ENCODE measurements around the gene HSD11B1L. TPM values are rescaled to one million over a fixed set of nuclear protein-coding genes. Genes with fewer than 3 reads are reported as not detected.

Gene HSD11B1L, protein sequence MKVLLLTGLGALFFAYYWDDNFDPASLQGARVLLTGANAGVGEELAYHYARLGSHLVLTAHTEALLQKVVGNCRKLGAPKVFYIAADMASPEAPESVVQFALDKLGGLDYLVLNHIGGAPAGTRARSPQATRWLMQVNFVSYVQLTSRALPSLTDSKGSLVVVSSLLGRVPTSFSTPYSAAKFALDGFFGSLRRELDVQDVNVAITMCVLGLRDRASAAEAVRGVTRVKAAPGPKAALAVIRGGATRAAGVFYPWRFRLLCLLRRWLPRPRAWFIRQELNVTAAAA
- 6.6 TPM for total RNA-seq
- long read RNA-seq, partial matches to known transcripts = 3 of 14 reads
- long read RNA-seq, other reads (novel, unspliced or antisense) = 4 of 14 reads

DNA sequence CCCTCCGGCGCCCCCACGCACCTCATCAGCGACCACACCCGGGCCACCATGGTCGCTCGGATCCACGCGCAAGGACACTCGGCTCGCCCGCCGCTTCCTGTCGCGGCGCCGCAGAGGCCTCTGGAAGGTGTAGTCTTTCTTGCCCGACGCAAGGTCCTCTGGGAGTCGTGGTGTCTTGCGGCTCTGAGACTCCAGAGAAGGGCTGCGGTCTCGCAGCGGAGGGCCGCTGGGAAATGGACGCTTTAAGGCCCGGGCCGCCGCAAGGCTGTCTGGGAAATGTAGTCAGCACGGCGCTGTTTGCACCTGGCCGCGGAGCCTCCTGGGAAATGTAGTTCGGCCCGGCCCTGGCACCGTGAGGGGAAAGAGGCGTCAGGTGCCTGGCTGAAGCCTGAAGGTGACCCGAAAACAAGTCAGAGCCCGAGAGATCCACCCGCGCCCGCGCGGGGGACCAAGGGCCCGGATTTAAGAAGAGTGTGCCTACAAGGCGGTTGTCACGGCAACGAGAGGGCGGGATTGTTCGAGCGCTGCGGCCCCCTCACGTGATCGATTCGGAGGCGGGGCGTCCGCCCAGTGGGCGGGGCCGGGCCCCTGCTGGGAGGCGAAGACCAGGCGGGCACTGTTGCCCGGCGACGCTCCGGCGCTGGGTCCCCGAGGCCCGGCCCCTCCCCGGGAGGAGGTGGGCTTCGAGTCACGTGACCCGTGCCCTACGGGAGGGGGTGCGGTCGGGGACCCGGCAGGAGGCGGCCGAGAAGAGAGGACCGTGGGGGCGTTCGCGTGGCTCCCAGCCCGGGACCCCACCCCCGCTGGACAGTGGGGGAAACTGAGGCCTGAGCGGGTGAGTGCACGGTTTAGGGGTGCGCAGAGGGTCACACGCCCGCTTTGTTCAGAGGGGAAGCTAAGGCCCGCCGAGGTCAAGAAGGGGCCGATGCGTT lies at the start of gene HSD11B1L, which contains the start of gene MICOS13:
Gene HSD11B1L (plus strand): TSS at position 591 of the 932 bp plus-strand sequence. CDS start 3,806 bp downstream, outside the sequence.
Gene MICOS13 (minus strand): TSS at position 80 of the 932 bp plus-strand sequence. CDS start 30 bp downstream, at position 50.
- DNase-seq = peak; percentile 99
- Histone ChIP-seq H3K4me1 (peaks cover 12% of the 10 kb centered on the region), H3K9me3 (no peaks in the 10 kb centered on the region), H3K27ac (peak within 1 kb of the TSS; percentile 96), H3K36me3 (no peaks in the 10 kb centered on the region), H3K27me3 (no peaks in the 10 kb centered on the region), H3K4me3 (peak within 1 kb of the TSS; percentile 95)
- TF ChIP-seq, protein P1, sequence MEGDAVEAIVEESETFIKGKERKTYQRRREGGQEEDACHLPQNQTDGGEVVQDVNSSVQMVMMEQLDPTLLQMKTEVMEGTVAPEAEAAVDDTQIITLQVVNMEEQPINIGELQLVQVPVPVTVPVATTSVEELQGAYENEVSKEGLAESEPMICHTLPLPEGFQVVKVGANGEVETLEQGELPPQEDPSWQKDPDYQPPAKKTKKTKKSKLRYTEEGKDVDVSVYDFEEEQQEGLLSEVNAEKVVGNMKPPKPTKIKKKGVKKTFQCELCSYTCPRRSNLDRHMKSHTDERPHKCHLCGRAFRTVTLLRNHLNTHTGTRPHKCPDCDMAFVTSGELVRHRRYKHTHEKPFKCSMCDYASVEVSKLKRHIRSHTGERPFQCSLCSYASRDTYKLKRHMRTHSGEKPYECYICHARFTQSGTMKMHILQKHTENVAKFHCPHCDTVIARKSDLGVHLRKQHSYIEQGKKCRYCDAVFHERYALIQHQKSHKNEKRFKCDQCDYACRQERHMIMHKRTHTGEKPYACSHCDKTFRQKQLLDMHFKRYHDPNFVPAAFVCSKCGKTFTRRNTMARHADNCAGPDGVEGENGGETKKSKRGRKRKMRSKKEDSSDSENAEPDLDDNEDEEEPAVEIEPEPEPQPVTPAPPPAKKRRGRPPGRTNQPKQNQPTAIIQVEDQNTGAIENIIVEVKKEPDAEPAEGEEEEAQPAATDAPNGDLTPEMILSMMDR (IDR thresholded peaks at IDR 0.05) = no peak
- ATAC-seq = peak; percentile 95
- intact Hi-C loops (cut with DNase I) = no loop called here

DNA sequence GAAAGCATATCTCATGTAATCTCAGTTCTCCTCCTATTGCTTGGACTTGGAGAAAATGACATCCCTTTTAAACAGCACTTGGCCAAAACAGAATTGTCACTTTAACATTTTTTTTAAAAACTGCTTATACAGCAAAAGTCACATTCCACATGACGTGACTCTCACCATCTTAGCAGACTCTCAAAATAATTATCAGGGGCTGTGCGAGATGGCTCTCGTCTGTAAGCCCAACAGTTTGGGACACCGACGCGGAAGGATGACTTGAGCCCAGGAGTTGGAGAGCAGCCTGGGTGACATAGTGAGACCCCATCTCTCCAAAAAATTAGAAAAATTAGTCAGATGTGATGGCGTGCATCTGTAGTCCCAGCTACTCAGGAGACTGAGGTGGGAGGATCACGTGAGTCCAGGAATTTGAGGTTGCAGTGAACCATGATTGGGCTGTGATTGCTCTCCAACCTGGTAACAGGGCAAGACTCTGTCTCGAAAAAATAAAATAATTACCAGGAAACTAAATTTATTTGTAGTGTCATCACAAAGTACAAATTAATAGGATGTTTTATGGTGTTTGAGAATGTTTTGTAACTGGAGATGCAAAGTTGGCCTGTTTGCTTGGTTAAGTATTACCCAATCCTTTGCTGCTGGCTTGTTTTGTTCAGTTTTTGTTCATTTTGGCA lies 49.1 kb upstream of the HSD11B1L start:
- Histone ChIP-seq H3K4me1 (peaks cover 64% of the 10 kb centered on the region), H3K4me3 (no peak overlapping the region), H3K36me3 (peaks cover 37% of the 10 kb centered on the region), H3K27ac (no peak overlapping the region), H3K27me3 (no peaks in the 10 kb centered on the region), H3K9me3 (no peaks in the 10 kb centered on the region)
- ATAC-seq (no peak), DNase-seq (no peak)
- intact Hi-C loops (cut with DNase I) = no loop called here
- TF ChIP-seq, protein P1 (IDR thresholded peaks at IDR 0.05) = no peak

DNA sequence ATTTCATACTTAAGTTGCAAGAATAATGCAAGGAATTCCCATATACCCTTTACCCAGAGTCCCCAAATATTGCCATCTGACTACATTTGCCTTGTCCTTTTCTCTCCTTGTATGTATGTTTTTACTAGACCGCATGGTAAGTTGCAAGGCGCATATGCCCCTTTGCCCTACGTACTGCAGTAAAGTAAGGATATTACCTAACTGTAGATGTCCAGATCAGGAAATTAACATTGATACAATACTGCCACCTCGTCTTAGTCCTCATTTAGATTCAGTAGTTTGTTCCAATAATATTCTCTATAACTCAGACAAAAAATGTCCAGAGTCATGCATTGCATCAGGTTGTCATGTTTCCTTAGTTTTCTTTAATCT lies 48.6 kb upstream of the HSD11B1L start:
- H3K4me3 ChIP-seq = no peak overlapping the region
- ATAC-seq = no peak

DNA sequence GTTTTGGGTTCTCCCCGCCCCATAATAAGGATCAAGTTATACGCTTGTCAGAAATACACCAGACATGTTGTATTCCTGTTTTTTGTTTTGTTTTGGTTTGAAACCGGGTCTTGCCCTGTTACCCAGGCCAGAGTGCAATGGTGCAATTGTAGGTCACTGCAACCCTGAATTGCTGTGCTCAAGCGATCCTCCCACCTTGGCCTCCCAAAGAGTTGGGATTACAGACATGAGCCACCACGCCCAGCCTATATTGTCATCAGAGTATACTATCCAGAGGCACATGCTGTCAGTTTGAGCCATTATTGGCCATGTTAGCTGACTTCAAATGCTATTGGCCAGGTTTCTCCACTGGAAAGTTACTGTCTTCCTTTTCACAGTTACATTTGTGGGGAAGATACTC lies 48.2 kb upstream of the HSD11B1L start:
- Histone ChIP-seq H3K4me3 (no peak overlapping the region), H3K27ac (peak overlapping the region; percentile 33), H3K9me3 (no peaks in the 10 kb centered on the region), H3K36me3 (peaks cover 27% of the 10 kb centered on the region), H3K4me1 (peaks cover 57% of the 10 kb centered on the region), H3K27me3 (no peaks in the 10 kb centered on the region)
- intact Hi-C loops (cut with DNase I) = no loop called here
- ATAC-seq (peak; percentile 34), DNase-seq (no peak)
- TF ChIP-seq, protein P1 (IDR thresholded peaks at IDR 0.05) = no peak

More for the DNA sequence above, 48.6 kb upstream of the HSD11B1L start:
- H3K27me3 ChIP-seq = no peaks in the 10 kb centered on the region
- TF ChIP-seq, protein P1 (IDR thresholded peaks at IDR 0.05) = no peak
- peak overlapping the region; percentile 33 for H3K27ac ChIP-seq
- intact Hi-C loops (cut with DNase I) = no loop called here
- H3K36me3 ChIP-seq = peaks cover 32% of the 10 kb centered on the region
- H3K4me1 ChIP-seq = peaks cover 59% of the 10 kb centered on the region
- no peak for DNase-seq
- H3K9me3 ChIP-seq = no peaks in the 10 kb centered on the region

DNA sequence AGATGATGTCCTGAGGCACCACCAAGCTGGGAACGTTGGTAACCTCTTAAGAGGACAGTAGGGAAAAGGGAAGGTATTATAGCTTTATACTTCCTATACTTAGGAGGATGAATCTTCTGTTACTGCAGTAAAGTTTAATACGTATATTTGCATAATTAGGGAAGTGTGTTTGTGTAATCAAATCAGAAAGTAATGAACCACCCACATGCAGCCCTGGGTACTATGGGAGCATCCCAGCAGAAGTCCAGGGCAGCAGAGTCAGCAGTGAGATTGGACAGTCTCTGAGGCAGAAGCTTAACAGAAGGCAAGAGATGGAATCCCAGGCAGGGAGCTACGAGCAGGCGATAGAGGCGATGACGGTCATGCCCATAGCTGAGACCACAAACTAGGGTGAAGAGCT lies 45.4 kb upstream of the HSD11B1L start:
- H3K4me3 ChIP-seq = no peak overlapping the region
- no peaks in the 10 kb centered on the region for H3K36me3 ChIP-seq
- no peaks in the 10 kb centered on the region for H3K27me3 ChIP-seq
- no peak overlapping the region for H3K27ac ChIP-seq
- ATAC-seq (peak; percentile 60), DNase-seq (no peak)
- intact Hi-C loops (cut with DNase I) = no loop called here
- TF ChIP-seq, protein P1 (IDR thresholded peaks at IDR 0.05) = no peak
- H3K4me1 ChIP-seq = peaks cover 40% of the 10 kb centered on the region
- no peaks in the 10 kb centered on the region for H3K9me3 ChIP-seq
